Hematopoietic multipotent progenitor cell treated with erythropoietin and hydrocortisone succinate and interleukin-3 and kit ligand, for 6 days (in vitro differentiated cells): ENCODE data around the gene AKR1C1.
"Not testable (repeated sequence)": the region's sequence is repeated elsewhere in the genome, so short reads cannot be mapped to it uniquely, and the experiment has no call there.

ENCODE experiments used
- DNase-seq: peaks from one replicate; pipeline ENCODE4 v3.0.0-alpha.2; 2015

AKR1C1 gene

GRCh38 chr10:4984223-4984622 lies 21.0 kb downstream of the AKR1C1 start:
- DNase-seq: no peak

- no peak for DNase-seq
These were observed 21.9 kb downstream of the AKR1C1 start for GRCh38 chr10:4984971-4985594.

- not testable (repeated sequence) for DNase-seq
These were observed 24.9 kb downstream of the AKR1C1 start for GRCh38 chr10:4988000-4988641.

- no peak for DNase-seq
These were observed 27.0 kb downstream of the AKR1C1 start for GRCh38 chr10:4990217-4990616.

GRCh38 chr10:4991463-4991862 lies 28.2 kb downstream of the AKR1C1 start:
- not testable (repeated sequence) for DNase-seq

GRCh38 chr10:4992564-4992963 lies 29.3 kb downstream of the AKR1C1 start:
- DNase-seq: not testable (repeated sequence)

- not testable (repeated sequence) for DNase-seq
These were observed 31.0 kb downstream of the AKR1C1 start for GRCh38 chr10:4994260-4994659.

- DNase-seq: no peak
These were observed 35.5 kb downstream of the AKR1C1 start for GRCh38 chr10:4998671-4999070.

- no peak for DNase-seq
These were observed 39.0 kb downstream of the AKR1C1 start for GRCh38 chr10:5002013-5002727.

GRCh38 chr10:5003127-5004029 lies 40.2 kb downstream of the AKR1C1 start, which contains the start of gene AKR1C2:
TSS of gene AKR1C2 (minus strand) at chr10:5003857. CDS start at chr10:5003835, 22 bp downstream.
- DNase-seq: not testable (repeated sequence)

- DNase-seq: not testable (repeated sequence)
These were observed 40.8 kb downstream of the AKR1C1 start for GRCh38 chr10:5004030-5004385.

- DNase-seq: not testable (repeated sequence)
These were observed 41.3 kb downstream of the AKR1C1 start for GRCh38 chr10:5004501-5004900.

GRCh38 chr10:5008857-5009548 lies 45.8 kb downstream of the AKR1C1 start:
- DNase-seq: not testable (repeated sequence)

GRCh38 chr10:5010043-5010442 lies 46.8 kb downstream of the AKR1C1 start:
- DNase-seq: not testable (repeated sequence)

- not testable (repeated sequence) for DNase-seq
These were observed 48.2 kb downstream of the AKR1C1 start for GRCh38 chr10:5011392-5011791.

GRCh38 chr10:5012595-5012994 lies 49.4 kb downstream of the AKR1C1 start:
- no peak for DNase-seq

- no peak for DNase-seq
These were observed 50.2 kb downstream of the AKR1C1 start for GRCh38 chr10:5013385-5013784.

- DNase-seq: not testable (repeated sequence)
These were observed 51.1 kb downstream of the AKR1C1 start for GRCh38 chr10:5014200-5014910.

- peak; percentile 85 for DNase-seq
These were observed 51.7 kb downstream of the AKR1C1 start for GRCh38 chr10:5014936-5015335.

- no peak for DNase-seq
These were observed 54.9 kb downstream of the AKR1C1 start for GRCh38 chr10:5018134-5018533.

GRCh38 chr10:5018671-5019277 lies 55.6 kb downstream of the AKR1C1 start:
- DNase-seq: peak; percentile 59
